HCT116 (cell line): Measurements from ENCODE around the gene GABRR2. TPM values are rescaled to one million over a fixed set of nuclear protein-coding genes. Genes with fewer than 3 reads are reported as not detected.

Experiments
- ATAC-seq: fragments of 200-7000 bp; cut with Tn5 transposase; 2 replicates; pipeline ENCODE4 v1.9.1; 2020; ENCODE audit warnings: mild to moderate bottlenecking, moderate library complexity
- BruUV-seq: library from RNA; stranded (reverse); fragments of 400-500 nt; replicated peaks from 2 replicates; lab custom pipeline; 2021; lab: Mats Ljungman, UMichigan
- CTCF ChIA-PET: fragments of 300-600 bp; sonication (Branson Sonifier 250); formaldehyde crosslinking; loops from one replicate; lab custom pipeline; 2021; ENCODE audit warnings: antibody characterized with exemption; lab: Charles Lee
- POLR2A ChIA-PET: fragments of 300-600, 350-600 bp; sonication (Branson Sonifier 250); formaldehyde crosslinking; loops from one replicate; lab custom pipeline; 2021; ENCODE audit warnings: antibody characterized with exemption; lab: Charles Lee
- RAD21 ChIA-PET, 2 experiments: fragments of 300-600 bp; sonication (Branson Sonifier 250); formaldehyde crosslinking; loops; one replicate each; lab custom pipeline; 2023; ENCODE audit warnings: low total read pairs in 2 of 2; ENCODE audit not compliant: uncharacterized antibody in 2 of 2, unreplicated experiment in 2 of 2, low non-redundant PET in 1 of 2; lab: Charles Lee
- DNase-seq: peaks from one replicate; pipeline ENCODE4 v3.0.0-alpha.2; 2010; ENCODE audit warnings: low read depth, low spot score
- H2AFZ ChIP-seq: fragments of 200-600 bp; shearing (Covaris generic), sonication (generic); 2 replicates; pipeline ENCODE4 v1.6.1; 2017; ENCODE audit warnings: low read depth, mixed run types, mixed read lengths, antibody characterized with exemption, low read length; ENCODE audit not compliant: poor library complexity, severe bottlenecking
- H3K27ac ChIP-seq: 2 replicates; pipeline ENCODE4 v1.5.1; 2012; ENCODE audit warnings: low read depth, low read length
- H3K27me3 ChIP-seq: fragments of 200-600 bp; sonication (generic); 2 replicates; pipeline ENCODE4 v1.6.1; 2016; ENCODE audit warnings: mixed run types, low read length, mixed read lengths; ENCODE audit not compliant: insufficient read depth
- H3K36me3 ChIP-seq, 2 experiments: fragments of 200-500 bp in 1 of 2; fragments of 200-600 bp in 1 of 2; sonication (Bioruptor generic) in 1 of 2; sonication (generic) in 1 of 2; 2 replicates each; pipeline versions ENCODE4 v1.5.1 to v1.6.1; 2014 to 2016; ENCODE audit warnings: low read length in 2 of 2, inconsistent platforms in 1 of 2, mixed read lengths in 1 of 2, mixed run types in 1 of 2; ENCODE audit not compliant: insufficient read depth in 2 of 2, control insufficient read depth in 1 of 2
- H3K4me1 ChIP-seq, 2 experiments: fragments of 200-600 bp in 1 of 2; sonication (generic) in 1 of 2; 2 replicates each; pipeline versions ENCODE4 v1.5.1 to v1.6.1; 2012 to 2017; ENCODE audit warnings: low read length in 2 of 2, inconsistent platforms in 1 of 2, mild to moderate bottlenecking in 1 of 2, mixed read lengths in 1 of 2, mixed run types in 1 of 2, moderate library complexity in 1 of 2; ENCODE audit not compliant: insufficient read depth in 2 of 2, control insufficient read depth in 1 of 2
- H3K4me2 ChIP-seq: fragments of 200-600 bp; sonication (generic); 2 replicates; pipeline ENCODE4 v1.6.1; 2017; ENCODE audit warnings: mixed run types, low read length, mixed read lengths
- H3K4me3 ChIP-seq, 2 experiments: fragments of 200-600 bp in 1 of 2; sonication (generic) in 1 of 2; replicated peaks in 1 of 2; 2 replicates each; pipeline ENCODE4 v1.5.1; 2011 to 2016; ENCODE audit warnings: low read length in 2 of 2, control low read depth in 1 of 2, low read depth in 1 of 2, mild to moderate bottlenecking in 1 of 2, mixed read lengths in 1 of 2, mixed run types in 1 of 2
- H3K79me2 ChIP-seq: fragments of 200-600 bp; sonication (generic); 2 replicates; pipeline ENCODE4 v1.6.1; 2017; ENCODE audit warnings: mild to moderate bottlenecking, mixed run types, low read length, moderate library complexity, mixed read lengths; ENCODE audit not compliant: insufficient read depth
- H3K9ac ChIP-seq: fragments of 200-600 bp; sonication (generic); 2 replicates; pipeline ENCODE4 v1.6.1; 2016; ENCODE audit warnings: low read length, mixed read lengths
- H3K9me2 ChIP-seq: fragments of 200-600 bp; sonication (generic), shearing (Covaris generic); 2 replicates; pipeline ENCODE4 v1.6.1; 2017; ENCODE audit warnings: mixed run types, mild to moderate bottlenecking, moderate library complexity; ENCODE audit not compliant: insufficient read depth
- H3K9me3 ChIP-seq, 2 experiments: fragments of 200-500 bp in 1 of 2; fragments of 200-600 bp in 1 of 2; sonication (Bioruptor generic) in 1 of 2; sonication (generic) in 1 of 2; 2 replicates each; pipeline ENCODE4 v1.6.1; 2014 to 2017; ENCODE audit warnings: low read length in 2 of 2, mixed read lengths in 2 of 2, inconsistent platforms in 1 of 2, low read depth in 1 of 2, mild to moderate bottlenecking in 1 of 2, mixed run types in 1 of 2, moderate library complexity in 1 of 2; ENCODE audit not compliant: control insufficient read depth in 1 of 2, insufficient read depth in 1 of 2
- H4K20me1 ChIP-seq: fragments of 200-600 bp; sonication (generic), shearing (Covaris generic); 2 replicates; pipeline ENCODE4 v1.6.1; 2017; ENCODE audit warnings: mixed run types, mild to moderate bottlenecking, moderate library complexity; ENCODE audit not compliant: insufficient read depth
- ATF3 ChIP-seq: IDR thresholded peaks from 2 replicates; pipeline ENCODE4 v1.6.1; 2012
- CBX3 ChIP-seq: IDR thresholded peaks from 2 replicates; pipeline ENCODE4 v1.6.1; 2012; ENCODE audit warnings: low read depth
- CTCF ChIP-seq, 3 experiments: fragments of 200-600 bp in 1 of 3; sonication (generic) in 1 of 3; IDR thresholded peaks in 2 of 3; conservative IDR thresholded peaks in 1 of 3; 2 replicates each; pipeline ENCODE4 v1.5.1; 2012 to 2017; ENCODE audit warnings: low read depth in 2 of 3, low read length in 2 of 3, antibody characterized with exemption in 1 of 3, borderline replicate concordance in 1 of 3, control low read depth in 1 of 3, mild to moderate bottlenecking in 1 of 3, mixed read lengths in 1 of 3, mixed run types in 1 of 3, moderate library complexity in 1 of 3; ENCODE audit not compliant: insufficient read depth in 1 of 3
- EGR1 ChIP-seq: IDR thresholded peaks from 2 replicates; pipeline ENCODE4 v1.6.1; 2012; ENCODE audit warnings: low read depth
- FOSL1 ChIP-seq: IDR thresholded peaks from 2 replicates; pipeline ENCODE4 v1.6.1; 2012; ENCODE audit warnings: low read depth
- POLR2AphosphoS5 ChIP-seq: IDR thresholded peaks from 2 replicates; pipeline ENCODE4 v1.6.1; 2011; ENCODE audit warnings: mild to moderate bottlenecking, low read depth, low read length, moderate library complexity
- REST ChIP-seq: IDR thresholded peaks from 2 replicates; pipeline ENCODE4 v1.6.1; 2012; ENCODE audit warnings: low read depth
- SIN3A ChIP-seq: IDR thresholded peaks from 2 replicates; pipeline ENCODE4 v1.6.1; 2012; ENCODE audit warnings: low read depth
- SP1 ChIP-seq: IDR thresholded peaks from 2 replicates; pipeline ENCODE4 v1.6.1; 2012; ENCODE audit warnings: low read depth
- TCF7L2 ChIP-seq: IDR thresholded peaks from 2 replicates; pipeline ENCODE4 v1.7.0; 2011; ENCODE audit warnings: borderline replicate concordance, inconsistent platforms; ENCODE audit not compliant: insufficient read depth, insufficient read length; ENCODE audit errors: extremely low read depth
- YY1 ChIP-seq: IDR thresholded peaks from 2 replicates; pipeline ENCODE4 v1.6.1; 2011; ENCODE audit warnings: low read length, low read depth, moderate library complexity, mild to moderate bottlenecking; ENCODE audit not compliant: insufficient replicate concordance; ENCODE audit errors: extremely low read depth
- ZBTB33 ChIP-seq: IDR thresholded peaks from 2 replicates; pipeline ENCODE4 v1.6.1; 2011; ENCODE audit warnings: mild to moderate bottlenecking, low read length, moderate library complexity; ENCODE audit not compliant: insufficient replicate concordance; ENCODE audit errors: extremely low read depth
- ZFX ChIP-seq: fragments of 450-650 bp; IDR thresholded peaks from 2 replicates; pipeline ENCODE4 v1.6.1; 2017
- ZNF274 ChIP-seq: fragments of 200-500 bp; sonication (Bioruptor generic); IDR thresholded peaks from 2 replicates; pipeline ENCODE4 v1.6.1; 2014; ENCODE audit warnings: mild to moderate bottlenecking, low read depth, low read length, inconsistent platforms
- intact Hi-C: fragments of 100-400 bp; cut with micrococcal nuclease; formaldehyde crosslinking; loops from 2 replicates; pipeline ENCODE4 v1.10.0; 2022
- total RNA-seq: library from RNA; stranded (reverse); gene quantifications from one replicate; pipeline ENCODE4 v1.2.1, GENCODE V29; 2021; ENCODE audit not compliant: unreplicated experiment

GABRR2 gene
- total RNA-seq, 1 experiment from 2014 or later: 0.57 TPM

- Histone ChIP-seq H2AFZ (no peak overlapping the region), H3K9me2 (no peaks in the 10 kb centered on the region), H3K9me3 (no peaks in the 10 kb centered on the region), H4K20me1 (no peaks in the 10 kb centered on the region), H3K36me3 (no peaks in the 10 kb centered on the region), H3K9ac (no peak overlapping the region), H3K79me2 (no peaks in the 10 kb centered on the region), H3K4me2 (no peak overlapping the region), H3K4me1 (no peaks in the 10 kb centered on the region), H3K27ac (no peak overlapping the region), H3K27me3 (no peaks in the 10 kb centered on the region), H3K4me3 (no peak overlapping the region)
- intact Hi-C loops: no loop called here
- no TSS peak for BruUV-seq
- RAD21 ChIA-PET: no interaction called here
- CTCF ChIA-PET: no interaction called here
- DNase-seq (no peak), ATAC-seq (no peak)
- TF ChIP-seq CTCF (IDR thresholded peaks at IDR 0.05 in 2 of 3, conservative IDR thresholded peaks at IDR 0.05 in 1 of 3; ENCODE audit: borderline replicate concordance in 1 of 3, insufficient read depth in 1 of 3, low read depth in 2 of 3, low read length in 2 of 3) (no peak), ZBTB33 (no peak), ZNF274 (no peak), ATF3 (no peak), SP1 (no peak), ZFX (no peak), EGR1 (no peak), CBX3 (no peak), POLR2AphosphoS5 (no peak), TCF7L2 (no peak), SIN3A (no peak), FOSL1 (no peak), YY1 (no peak), REST (no peak)
- POLR2A ChIA-PET: no interaction called here
Observed at GRCh38 chr6:89287351-89288028, 27.6 kb downstream of the GABRR2 start.
